HUES48 (cell line): ENCODE results near the gene PTPRD.
"Not testable (repeated sequence)": the region's sequence is repeated elsewhere in the genome, so short reads cannot be mapped to it uniquely, and the experiment has no call there.

Source experiments
- H3K27ac ChIP-seq: one replicate; pipeline ENCODE4 v1.7.0; 2013; ENCODE audit warnings: low read depth, low read length, inconsistent platforms
- H3K27me3 ChIP-seq: 2 replicates; pipeline ENCODE4 v1.6.1; 2013; ENCODE audit warnings: mild to moderate bottlenecking, low read length; ENCODE audit not compliant: control insufficient read depth, insufficient read depth
- H3K36me3 ChIP-seq: 2 replicates; pipeline ENCODE4 v1.6.1; 2013; ENCODE audit warnings: low read length; ENCODE audit not compliant: control insufficient read depth, insufficient read depth
- H3K4me1 ChIP-seq: 2 replicates; pipeline ENCODE4 v1.6.1; 2013; ENCODE audit warnings: mild to moderate bottlenecking, low read length; ENCODE audit not compliant: control insufficient read depth, insufficient read depth
- H3K4me3 ChIP-seq: 2 replicates; pipeline ENCODE4 v1.5.1; 2013; ENCODE audit warnings: mild to moderate bottlenecking, low read depth, low read length
- H3K9ac ChIP-seq: 2 replicates; pipeline ENCODE4 v1.6.1; 2013; ENCODE audit warnings: mild to moderate bottlenecking, low read depth, low read length, moderate library complexity
- H3K9me3 ChIP-seq: 2 replicates; pipeline ENCODE4 v1.6.1; 2013; ENCODE audit warnings: low read length; ENCODE audit not compliant: control insufficient read depth, insufficient read depth

Gene PTPRD

DNA sequence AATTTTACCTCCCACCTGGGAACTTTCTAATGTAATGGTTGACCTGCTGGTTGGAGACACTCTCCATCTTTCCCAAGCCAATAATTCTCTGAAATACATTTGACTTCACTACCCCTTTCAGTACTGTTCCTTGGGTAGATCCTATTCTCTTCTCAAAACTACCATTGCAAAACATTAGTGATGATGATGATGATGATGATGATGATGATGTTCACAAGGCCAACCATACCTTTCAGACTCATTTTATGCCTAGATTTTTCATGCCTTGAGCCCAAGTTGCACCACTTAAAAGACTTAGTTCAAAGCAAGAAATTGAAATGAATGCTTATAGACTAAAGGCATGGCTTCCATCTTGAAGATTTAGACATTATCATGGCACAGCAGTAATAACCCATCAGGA lies 1672.2 kb downstream of the PTPRD start:
- no peaks in the 10 kb centered on the region for H3K9me3 ChIP-seq
- no peaks in the 10 kb centered on the region for H3K4me1 ChIP-seq
- no peak overlapping the region for H3K4me3 ChIP-seq
- no peak overlapping the region for H3K9ac ChIP-seq
- no peaks in the 10 kb centered on the region for H3K27me3 ChIP-seq
- H3K36me3 ChIP-seq, result no peaks in the 10 kb centered on the region
- no peak overlapping the region for H3K27ac ChIP-seq

DNA sequence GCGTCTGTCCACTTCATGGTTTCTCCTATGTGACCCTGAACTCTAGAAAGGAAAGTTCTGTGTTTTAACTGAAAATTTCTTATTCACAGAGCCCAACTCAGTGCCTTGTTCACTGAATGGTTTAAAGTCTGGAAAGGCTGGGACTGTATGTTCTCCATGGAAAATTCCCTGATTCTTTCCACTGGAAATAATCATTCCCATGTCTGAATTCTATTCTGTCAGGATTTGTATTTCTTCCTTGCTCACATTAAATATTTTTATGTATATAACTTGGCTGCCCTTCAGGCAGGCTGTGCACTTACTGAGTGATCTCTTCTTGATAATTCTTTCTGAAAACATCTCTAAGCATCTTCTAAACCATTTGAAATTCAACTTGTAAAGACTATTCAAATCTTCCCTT lies 1686.3 kb downstream of the PTPRD start:
- Histone ChIP-seq H3K9ac (no peak overlapping the region), H3K27me3 (no peaks in the 10 kb centered on the region), H3K9me3 (no peaks in the 10 kb centered on the region), H3K4me1 (no peaks in the 10 kb centered on the region), H3K36me3 (no peaks in the 10 kb centered on the region), H3K4me3 (no peak overlapping the region), H3K27ac (no peak overlapping the region)

DNA sequence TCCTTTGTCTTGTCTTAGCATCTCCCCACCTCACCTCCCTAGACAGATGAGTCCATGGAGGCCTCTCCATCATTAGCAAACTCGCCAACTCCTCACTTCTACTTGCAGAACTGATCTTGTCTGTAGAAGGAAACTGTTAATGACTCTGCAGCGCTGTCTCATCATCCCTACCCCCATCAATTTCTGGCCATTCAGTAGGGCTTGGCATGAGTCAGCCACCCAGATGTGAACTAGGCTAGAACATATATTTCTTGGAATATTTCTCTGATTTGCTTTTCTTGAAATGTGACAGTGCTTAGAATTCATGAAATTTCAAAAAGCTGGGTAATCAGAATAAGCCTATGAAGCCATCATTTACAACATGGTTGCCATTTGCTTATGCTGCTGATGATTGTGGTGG lies 1688.2 kb downstream of the PTPRD start:
- Histone ChIP-seq H3K27me3 (no peaks in the 10 kb centered on the region), H3K36me3 (no peaks in the 10 kb centered on the region), H3K4me3 (no peak overlapping the region), H3K9me3 (no peaks in the 10 kb centered on the region), H3K27ac (no peak overlapping the region), H3K9ac (no peak overlapping the region), H3K4me1 (no peaks in the 10 kb centered on the region)

DNA sequence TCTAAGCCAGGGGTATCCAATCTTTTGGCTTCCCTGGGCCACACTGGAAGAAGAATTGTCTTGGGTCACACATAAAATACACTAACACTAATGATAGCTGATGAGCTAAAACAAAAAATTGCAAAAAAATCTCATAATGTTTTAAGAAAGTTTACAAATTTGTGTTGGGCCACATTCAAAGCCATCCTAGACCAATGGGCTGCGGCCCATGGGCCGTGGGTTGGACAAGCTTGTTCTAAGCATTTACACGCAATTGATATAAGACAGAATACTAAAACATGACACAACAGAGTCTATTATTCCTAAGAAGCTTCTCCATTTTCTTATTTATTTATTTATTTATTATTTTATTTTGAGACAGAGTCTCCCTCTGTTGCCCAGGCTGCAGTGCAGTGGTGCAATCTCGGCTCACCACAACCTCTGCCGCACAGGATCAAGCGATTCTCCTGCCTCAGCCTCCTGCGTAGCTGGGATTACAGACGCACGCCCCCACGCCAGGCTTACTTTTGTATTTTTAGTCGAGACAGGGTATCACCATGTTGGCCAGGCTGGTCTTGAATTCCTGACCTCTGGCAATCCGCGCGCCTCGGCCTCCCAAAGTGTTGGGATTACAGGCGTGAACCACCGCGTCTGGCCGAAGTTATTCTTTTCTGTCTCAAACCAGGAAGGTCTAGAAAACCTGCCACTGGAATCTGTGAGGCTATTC lies 1692.2 kb downstream of the PTPRD start:
- not testable (repeated sequence) for H3K9me3 ChIP-seq, H3K36me3 ChIP-seq, H3K27ac ChIP-seq, H3K4me3 ChIP-seq, H3K27me3 ChIP-seq, H3K9ac ChIP-seq, H3K4me1 ChIP-seq

DNA sequence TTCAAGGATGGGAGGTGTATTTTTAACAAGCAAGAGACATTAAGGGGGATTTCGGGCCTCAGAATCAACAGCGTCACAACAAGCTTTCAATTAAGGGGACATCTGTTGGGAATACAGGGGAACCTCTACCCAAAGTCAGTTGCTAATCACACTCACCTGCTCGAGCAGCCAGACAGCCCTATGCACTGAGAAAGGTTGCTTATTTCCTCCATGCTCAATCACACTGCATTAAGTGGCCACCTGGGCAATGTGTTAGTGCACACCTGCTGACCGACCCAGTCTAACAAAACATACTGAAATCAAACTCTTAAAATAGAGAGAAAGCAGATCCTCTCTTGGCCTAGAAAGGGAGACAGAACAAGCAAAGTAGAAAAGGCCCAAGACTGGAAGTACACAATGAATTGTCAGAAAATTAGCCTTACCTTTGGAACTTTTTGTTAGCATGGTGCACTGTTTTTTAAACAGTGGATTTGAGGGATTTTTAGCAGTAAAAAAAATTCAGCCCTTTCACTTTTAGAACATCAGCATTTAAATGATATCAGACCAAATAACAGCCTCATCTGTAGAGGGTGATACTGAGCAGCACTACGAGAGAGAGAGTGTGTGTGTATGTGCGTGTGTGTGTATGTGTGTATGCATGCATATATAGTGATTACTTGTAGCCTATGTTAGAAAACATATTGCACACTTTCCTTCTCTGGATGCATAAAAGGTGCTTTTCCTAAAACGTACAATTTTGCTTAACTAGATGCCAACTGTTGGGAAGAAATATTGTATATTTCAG lies 1694.7 kb downstream of the PTPRD start:
- Histone ChIP-seq H3K9me3 (no peaks in the 10 kb centered on the region), H3K36me3 (no peaks in the 10 kb centered on the region), H3K27me3 (no peaks in the 10 kb centered on the region), H3K4me1 (no peaks in the 10 kb centered on the region), H3K4me3 (no peak overlapping the region), H3K9ac (no peak overlapping the region), H3K27ac (no peak overlapping the region)

DNA sequence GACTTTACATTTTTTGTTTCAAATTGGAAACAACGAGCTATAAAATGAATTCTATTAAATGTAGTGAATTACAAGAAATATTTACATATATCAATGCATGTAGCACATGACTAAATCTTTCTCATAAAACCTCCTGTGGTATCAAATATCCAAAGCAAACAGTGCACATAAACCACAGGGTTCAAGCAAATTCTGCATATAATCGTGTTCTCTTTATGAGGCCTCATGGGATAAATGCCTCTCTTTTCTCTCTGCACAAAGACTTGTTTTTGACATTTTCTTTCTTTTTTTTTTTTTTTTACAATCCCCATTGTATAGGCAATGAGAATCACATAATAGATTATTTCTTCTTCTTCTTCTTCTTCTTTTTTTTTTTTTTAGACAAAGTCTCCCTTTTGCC lies 1696.0 kb downstream of the PTPRD start:
- no peak overlapping the region for H3K9ac ChIP-seq
- H3K4me3 ChIP-seq, result no peak overlapping the region
- no peaks in the 10 kb centered on the region for H3K36me3 ChIP-seq
- no peaks in the 10 kb centered on the region for H3K4me1 ChIP-seq
- H3K9me3 ChIP-seq, result no peaks in the 10 kb centered on the region
- H3K27me3 ChIP-seq, result no peaks in the 10 kb centered on the region
- no peak overlapping the region for H3K27ac ChIP-seq

DNA sequence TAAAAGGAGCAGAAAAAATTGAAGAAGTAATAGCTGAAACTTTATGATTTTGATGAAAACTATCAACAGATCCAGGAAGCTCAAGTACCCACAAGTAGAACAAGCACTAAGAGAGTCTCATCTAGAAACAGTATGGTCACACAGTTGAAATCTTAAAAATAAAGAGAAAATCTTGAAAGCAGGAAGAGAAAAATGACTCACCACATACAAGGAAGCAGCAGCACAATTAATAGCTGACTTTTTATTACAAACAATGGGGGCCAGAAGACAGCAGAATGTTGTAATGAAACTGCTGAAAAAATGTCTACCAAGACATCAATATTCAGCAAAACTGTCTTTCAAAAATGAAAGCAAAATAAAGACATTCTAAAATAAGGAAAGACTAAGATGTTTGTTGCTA lies 1704.9 kb downstream of the PTPRD start:
- Histone ChIP-seq H3K27me3 (no peaks in the 10 kb centered on the region), H3K4me1 (no peaks in the 10 kb centered on the region), H3K9ac (no peak overlapping the region), H3K36me3 (no peaks in the 10 kb centered on the region), H3K9me3 (no peaks in the 10 kb centered on the region), H3K4me3 (no peak overlapping the region), H3K27ac (no peak overlapping the region)

DNA sequence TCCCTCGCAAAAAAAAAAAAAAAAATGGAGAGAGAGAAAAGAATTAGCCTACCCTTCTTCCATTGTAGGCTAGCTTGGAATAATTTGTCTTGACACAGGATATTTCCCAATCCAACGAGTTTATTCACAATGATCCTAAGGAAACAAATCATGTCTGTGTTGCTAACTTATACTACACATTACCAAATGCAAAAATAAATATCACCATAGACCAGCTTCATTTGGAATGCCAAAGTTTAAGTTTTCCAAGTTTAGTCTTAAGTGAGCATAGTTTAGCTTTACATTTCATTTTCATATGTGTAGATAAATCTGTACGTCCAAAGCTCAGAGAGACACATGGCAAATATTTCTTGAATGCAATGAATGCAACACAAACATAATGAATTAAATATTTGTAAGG lies 1707.1 kb downstream of the PTPRD start:
- Histone ChIP-seq H3K9ac (no peak overlapping the region), H3K4me3 (no peak overlapping the region), H3K9me3 (no peaks in the 10 kb centered on the region), H3K27ac (no peak overlapping the region), H3K36me3 (no peaks in the 10 kb centered on the region), H3K27me3 (no peaks in the 10 kb centered on the region), H3K4me1 (no peaks in the 10 kb centered on the region)

DNA sequence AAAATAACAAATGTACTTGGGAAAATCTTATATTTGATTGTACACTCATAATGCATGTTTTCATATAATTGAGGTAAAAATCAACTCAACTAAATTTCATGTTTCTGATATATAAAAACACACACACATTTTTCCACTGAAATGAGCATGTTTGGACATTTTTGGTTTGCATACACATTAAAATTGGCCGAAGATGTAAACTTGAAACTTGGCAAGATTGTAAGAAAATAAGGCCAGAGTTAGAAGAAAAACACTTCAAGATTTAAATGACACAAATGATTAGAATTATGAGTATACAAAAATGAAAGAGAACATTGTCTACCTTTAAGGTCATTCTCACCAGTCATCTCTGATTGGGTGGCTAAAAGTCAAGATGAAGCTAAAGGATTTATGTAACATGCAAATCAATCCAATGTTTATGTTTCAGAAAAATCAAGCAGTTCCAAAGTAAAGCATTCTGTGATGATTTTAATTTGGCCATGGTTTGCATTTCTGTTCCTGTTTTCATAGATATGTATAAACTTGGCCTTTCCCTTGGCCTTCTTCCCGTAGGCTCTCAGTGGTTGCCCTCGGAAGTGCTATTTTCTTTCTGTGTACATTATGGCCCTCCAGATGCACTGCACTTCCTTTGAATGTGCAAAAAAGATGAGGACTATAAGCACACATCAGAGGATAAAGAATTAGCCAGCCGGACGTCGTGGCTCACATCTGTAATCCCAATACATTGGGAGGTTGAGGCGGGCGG lies 1707.9 kb downstream of the PTPRD start:
- Histone ChIP-seq H3K4me3 (no peak overlapping the region), H3K4me1 (no peaks in the 10 kb centered on the region), H3K36me3 (no peaks in the 10 kb centered on the region), H3K27me3 (no peaks in the 10 kb centered on the region), H3K9ac (no peak overlapping the region), H3K9me3 (no peaks in the 10 kb centered on the region), H3K27ac (no peak overlapping the region)

DNA sequence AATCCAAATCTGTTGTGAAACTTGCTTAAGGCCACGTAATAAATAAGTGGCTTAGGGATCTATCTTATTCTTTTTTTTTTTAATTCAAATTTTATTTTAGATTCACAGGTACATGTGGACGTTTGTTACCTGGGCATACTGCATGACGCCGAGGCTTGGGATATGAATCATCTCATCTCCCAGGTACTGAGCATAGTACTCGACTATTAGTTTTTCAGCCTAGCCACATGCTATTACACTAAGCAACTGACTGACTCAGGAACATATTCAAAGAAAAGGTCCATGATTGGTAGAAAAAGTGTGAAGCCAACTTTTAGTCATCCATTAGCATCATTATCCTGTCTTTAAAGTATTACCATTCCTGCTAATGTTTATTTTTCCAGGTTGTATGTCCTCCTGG lies 1709.7 kb downstream of the PTPRD start:
- no peak overlapping the region for H3K27ac ChIP-seq
- H3K4me1 ChIP-seq, result no peaks in the 10 kb centered on the region
- H3K4me3 ChIP-seq, result no peak overlapping the region
- no peaks in the 10 kb centered on the region for H3K36me3 ChIP-seq
- no peak overlapping the region for H3K9ac ChIP-seq
- H3K9me3 ChIP-seq, result no peaks in the 10 kb centered on the region
- H3K27me3 ChIP-seq, result no peaks in the 10 kb centered on the region

DNA sequence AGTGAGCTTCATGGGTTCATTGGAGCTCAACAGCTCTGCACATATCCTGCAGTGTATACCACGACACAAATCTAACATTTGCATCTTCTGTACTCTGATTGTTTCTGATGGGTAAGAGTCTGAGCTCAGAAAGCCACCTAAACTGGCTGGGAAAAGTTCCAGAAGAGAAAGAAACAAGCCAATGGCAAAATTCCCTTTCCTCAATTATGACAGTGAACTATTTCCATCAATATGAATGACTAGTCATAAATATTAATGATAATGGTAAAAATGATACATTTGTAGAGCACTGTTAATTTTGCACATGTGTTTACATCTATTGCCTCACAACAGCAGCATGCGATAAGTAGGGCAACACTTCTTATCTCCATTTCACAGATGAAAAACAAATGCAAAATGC lies 1711.7 kb downstream of the PTPRD start:
- no peak overlapping the region for H3K4me3 ChIP-seq
- no peak overlapping the region for H3K9ac ChIP-seq
- H3K4me1 ChIP-seq, result no peaks in the 10 kb centered on the region
- H3K27me3 ChIP-seq, result no peaks in the 10 kb centered on the region
- no peaks in the 10 kb centered on the region for H3K9me3 ChIP-seq
- no peaks in the 10 kb centered on the region for H3K36me3 ChIP-seq
- no peak overlapping the region for H3K27ac ChIP-seq
